ENCODE data around the gene STXBP2.

Gene STXBP2

GRCh38 chr19:7655581-7655980 lies 18.7 kb downstream of the STXBP2 start:
- Histone ChIP-seq H3K4me3 (ENCODE audit: low read length) (no peak overlapping the region), H3K79me2 (ENCODE audit: low read length) (no peaks in the 10 kb centered on the region), H3K27ac (ENCODE audit: low read length) (no peak overlapping the region), H3K4me2 (ENCODE audit: low read depth, low read length) (no peak overlapping the region), H4K20me1 (ENCODE audit: insufficient read depth, low read length) (no peaks in the 10 kb centered on the region), H3K27me3 (replicated peaks; ENCODE audit: insufficient read depth, low read length) (peaks cover 59% of the 10 kb centered on the region), H3K9ac (ENCODE audit: low read length) (no peak overlapping the region), H3K9me2 (replicated peaks; ENCODE audit: insufficient read depth, low read length) (no peaks in the 10 kb centered on the region), H3K4me1 (ENCODE audit: low read length) (no peaks in the 10 kb centered on the region), H3K9me3 (replicated peaks; ENCODE audit: insufficient read depth, low read length) (no peaks in the 10 kb centered on the region), H2AFZ (ENCODE audit: low read length) (no peak overlapping the region), H3F3A (ENCODE audit: insufficient read depth, low read length) (no peaks in the 10 kb centered on the region), H3K36me3 (replicated peaks; ENCODE audit: insufficient read depth, low read length) (no peaks in the 10 kb centered on the region)
- TF ChIP-seq EZH2phosphoT487 (IDR thresholded peaks at IDR 0.05; ENCODE audit: low read length) (no peak), CTCF (IDR thresholded peaks at IDR 0.05; ENCODE audit: low read length) (no peak), EZH2 (optimal IDR thresholded peaks at IDR 0.05; ENCODE audit: low read depth, low read length) (no peak)
- no peak for DNase-seq

DNA sequence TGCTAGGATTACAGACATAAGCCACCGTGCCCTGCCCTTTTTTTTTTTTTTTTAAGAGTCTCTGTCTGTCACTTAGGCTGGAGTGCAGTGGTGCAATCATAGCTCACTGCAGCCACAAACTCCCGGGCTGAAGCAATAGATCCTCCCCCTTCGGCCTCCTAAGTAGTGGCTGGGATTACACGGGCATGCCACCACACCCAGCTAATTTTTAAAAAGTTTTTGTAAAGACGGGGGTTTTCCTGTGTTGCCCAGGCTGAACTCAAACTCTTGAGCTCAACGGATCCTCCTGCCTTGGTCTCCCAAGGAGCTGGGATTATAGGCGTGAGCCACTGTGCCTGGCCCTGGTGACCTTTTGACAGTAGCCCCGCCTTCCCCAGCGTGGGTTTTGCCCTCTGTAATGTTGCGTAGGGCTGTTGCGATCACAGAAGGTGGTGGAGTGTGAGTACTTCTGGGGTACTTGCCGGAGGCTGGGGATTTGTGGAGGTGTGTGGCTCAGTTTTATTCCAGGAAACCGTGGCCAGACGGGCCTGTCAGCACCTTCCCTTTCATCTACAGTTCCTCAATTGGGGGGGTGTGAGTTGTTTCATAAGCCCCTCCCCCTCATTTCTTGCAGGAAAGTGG lies 20.3 kb downstream of the STXBP2 start:
- Histone ChIP-seq H3K4me1 (ENCODE audit: low read length) (no peaks in the 10 kb centered on the region), H3K4me3 (ENCODE audit: low read length) (no peak overlapping the region), H4K20me1 (ENCODE audit: insufficient read depth, low read length) (no peaks in the 10 kb centered on the region), H3K79me2 (ENCODE audit: low read length) (no peaks in the 10 kb centered on the region), H3K27ac (ENCODE audit: low read length) (no peak overlapping the region), H3F3A (ENCODE audit: insufficient read depth, low read length) (no peaks in the 10 kb centered on the region), H3K36me3 (replicated peaks; ENCODE audit: insufficient read depth, low read length) (no peaks in the 10 kb centered on the region), H2AFZ (ENCODE audit: low read length) (no peak overlapping the region), H3K27me3 (replicated peaks; ENCODE audit: insufficient read depth, low read length) (peaks cover 66% of the 10 kb centered on the region), H3K9ac (ENCODE audit: low read length) (no peak overlapping the region), H3K9me3 (replicated peaks; ENCODE audit: insufficient read depth, low read length) (no peaks in the 10 kb centered on the region), H3K4me2 (ENCODE audit: low read depth, low read length) (no peak overlapping the region), H3K9me2 (replicated peaks; ENCODE audit: insufficient read depth, low read length) (no peaks in the 10 kb centered on the region)
- TF ChIP-seq EZH2phosphoT487 (IDR thresholded peaks at IDR 0.05; ENCODE audit: low read length) (no peak), EZH2 (optimal IDR thresholded peaks at IDR 0.05; ENCODE audit: low read depth, low read length) (no peak), CTCF (IDR thresholded peaks at IDR 0.05; ENCODE audit: low read length) (no peak)
- DNase-seq = no peak

DNA sequence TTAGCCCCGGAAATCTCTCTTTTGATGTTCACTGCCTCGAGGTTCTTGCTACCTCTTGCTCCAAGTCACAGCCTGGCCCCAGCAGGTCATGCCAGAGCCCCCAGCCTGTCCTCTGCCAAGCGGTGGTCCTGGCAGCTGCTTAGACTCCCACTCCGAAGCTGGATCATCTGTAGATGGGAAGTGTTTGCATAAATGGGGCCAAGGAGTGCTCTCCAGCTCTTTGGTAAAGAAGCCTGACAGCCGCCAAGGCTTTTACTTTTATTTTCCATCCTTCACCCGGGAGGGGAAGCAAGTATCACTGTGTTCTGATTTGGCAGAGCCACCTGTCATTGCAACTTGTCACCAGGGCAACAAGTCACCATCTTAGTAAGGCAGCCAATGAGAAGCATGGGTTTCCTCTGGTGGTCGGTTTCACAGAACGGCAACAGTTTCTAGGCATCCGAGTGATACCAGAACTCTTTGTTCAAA lies 21.3 kb downstream of the STXBP2 start:
- no peaks in the 10 kb centered on the region for H3F3A ChIP-seq (ENCODE audit: insufficient read depth, low read length)
- H3K4me2 ChIP-seq (ENCODE audit: low read depth, low read length) = peak overlapping the region; percentile 73
- no peaks in the 10 kb centered on the region for H3K9me2 ChIP-seq (replicated peaks; ENCODE audit: insufficient read depth, low read length)
- peak; percentile 83 for DNase-seq
- H3K9ac ChIP-seq (ENCODE audit: low read length) = peak overlapping the region; percentile 38; the same call in 1 of the 2 replicates
- peak overlapping the region; percentile 64 for H3K4me3 ChIP-seq (ENCODE audit: low read length)
- H3K36me3 ChIP-seq (replicated peaks; ENCODE audit: insufficient read depth, low read length) = no peaks in the 10 kb centered on the region
- TF ChIP-seq EZH2phosphoT487 (IDR thresholded peaks at IDR 0.05; ENCODE audit: low read length) (no peak), EZH2 (optimal IDR thresholded peaks at IDR 0.05; ENCODE audit: low read depth, low read length) (no peak), CTCF (IDR thresholded peaks at IDR 0.05; ENCODE audit: low read length) (no peak)
- H3K27ac ChIP-seq (ENCODE audit: low read length) = no peak overlapping the region
- H3K79me2 ChIP-seq (ENCODE audit: low read length) = no peaks in the 10 kb centered on the region
- peak overlapping the region; percentile 88 for H2AFZ ChIP-seq (ENCODE audit: low read length)
- no peaks in the 10 kb centered on the region for H4K20me1 ChIP-seq (ENCODE audit: insufficient read depth, low read length)
- H3K27me3 ChIP-seq (replicated peaks; ENCODE audit: insufficient read depth, low read length) = peaks cover 71% of the 10 kb centered on the region
- no peaks in the 10 kb centered on the region for H3K9me3 ChIP-seq (replicated peaks; ENCODE audit: insufficient read depth, low read length)
- H3K4me1 ChIP-seq (ENCODE audit: low read length) = no peaks in the 10 kb centered on the region

All from MM.1S (cell line).